A549 (cell line): ENCODE data around the gene CBY2.
"Not testable (repeated sequence)": the region's sequence is repeated elsewhere in the genome, so short reads cannot be mapped to it uniquely, and the experiment has no call there.

Source experiments
- CEBPB ChIP-seq, 2 experiments: fragments of >200 bp in 1 of 2; sonication (Bioruptor Twin) in 1 of 2; formaldehyde crosslinking in 1 of 2; IDR thresholded peaks; 2 replicates each; pipeline ENCODE4 v1.6.1; 2012 to 2016
- CHD2 ChIP-seq: fragments of 150-350 bp; IDR thresholded peaks from 2 replicates; pipeline ENCODE4 v1.6.1; 2014; ENCODE audit warnings: low read length; ENCODE audit not compliant: partially characterized antibody
- CTCF ChIP-seq: fragments of >200 bp; sonication (Bioruptor Twin); formaldehyde crosslinking; IDR thresholded peaks from 3 replicates; pipeline ENCODE4 v1.5.1; 2016
- HEYL ChIP-seq: fragments of 250-450 bp; sonication (Bioruptor Pico); IDR thresholded peaks from 2 replicates; pipeline ENCODE4 v1.8.0; 2021; ENCODE audit warnings: mild to moderate bottlenecking, moderate library complexity
- MAZ ChIP-seq: fragments of 150-350 bp; IDR thresholded peaks from 2 replicates; pipeline ENCODE4 v1.6.1; 2014; ENCODE audit warnings: antibody characterized with exemption, low read depth, low read length, borderline replicate concordance
- POLR2A ChIP-seq: IDR thresholded peaks from 2 replicates; pipeline ENCODE4 v1.6.1; 2012; ENCODE audit warnings: mild to moderate bottlenecking, low read length
- RCOR1 ChIP-seq: fragments of 150-350 bp; IDR thresholded peaks from 2 replicates; pipeline ENCODE4 v1.6.1; 2014; ENCODE audit warnings: antibody characterized with exemption, low read length, low read depth
- RFX5 ChIP-seq: fragments of 450-650 bp; IDR thresholded peaks from 2 replicates; pipeline ENCODE4 v1.7.1; 2014; ENCODE audit warnings: antibody characterized with exemption, mild to moderate bottlenecking, moderate library complexity
- ZNF302 ChIP-seq: fragments of 250-450 bp; sonication (Bioruptor Pico); IDR thresholded peaks from 2 replicates; pipeline ENCODE4 v1.9.0; 2021; ENCODE audit warnings: inconsistent platforms, mild to moderate bottlenecking, moderate library complexity

DNA sequence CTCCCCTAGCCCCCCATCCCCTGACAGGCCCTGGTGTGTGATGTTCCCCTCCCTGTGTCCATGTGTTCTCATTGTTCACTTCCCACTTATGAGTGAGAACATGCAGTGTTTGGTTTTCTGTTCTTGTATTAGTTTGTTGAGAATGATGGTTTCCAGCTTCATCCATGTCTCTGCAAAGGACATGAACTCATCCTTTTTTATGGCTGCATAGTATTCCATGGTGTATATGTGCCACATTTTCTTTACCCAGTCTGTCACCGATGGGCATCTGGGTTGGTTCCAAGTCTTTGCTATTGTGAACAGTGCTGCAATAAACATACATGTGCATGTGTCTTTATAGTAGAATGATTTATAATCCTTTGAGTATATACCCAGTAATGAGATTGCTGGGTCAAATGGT is 39.2 kb upstream of the CBY2 start:
- not testable (repeated sequence) for TF ChIP-seq POLR2A; CHD2; MAZ; CTCF; HEYL (CRISPR knock-in tag); ZNF302 (CRISPR knock-in tag); CEBPB (IDR thresholded peaks at IDR 0.05); RCOR1; RFX5
